HepG2 (cell line): ENCODE data around the gene HUNK. TPM values are rescaled to one million over a fixed set of nuclear protein-coding genes. Genes with fewer than 3 reads are reported as not detected.

Experiments used
- ATAC-seq: fragments of 200-7000 bp; cut with Tn5 transposase; 3 replicates; pipeline ENCODE4 v1.9.1; 2020; ENCODE audit warnings: mild to moderate bottlenecking, moderate library complexity
- BruUV-seq: library from RNA; stranded (reverse); fragments of 400-500 nt; replicated peaks from 2 replicates; lab custom pipeline; 2021; lab: Mats Ljungman, UMichigan
- CTCF ChIA-PET: fragments of 300-600 bp; formaldehyde crosslinking; extraction: SDS; loops from one replicate; lab custom pipeline; 2021; ENCODE audit warnings: low total read pairs, inconsistent platforms, low intra/inter-chr PET ratio; lab: Yijun Ruan, JAX
- POLR2A ChIA-PET: fragments of 350-600 bp; sonication (Branson Sonifier 250); formaldehyde crosslinking; loops from one replicate; lab custom pipeline; 2020; ENCODE audit warnings: antibody characterized with exemption, inconsistent platforms; lab: Yijun Ruan, JAX
- DNase-seq: peaks from one replicate; pipeline ENCODE4 v3.0.0-alpha.2; 2015; ENCODE audit warnings: low spot score
- FAIRE-seq: peaks from 3 replicates; lab custom pipeline; 2011; peaks lifted over from hg19 to GRCh38; lab: Jason Lieb, UNC
- H2AFZ ChIP-seq: one replicate; pipeline ENCODE4 v1.6.1; 2011; ENCODE audit warnings: low read length, inconsistent platforms
- H3K27ac ChIP-seq: fragments of 300-600 bp; 3 replicates; pipeline ENCODE4 v1.8.0; 2011; ENCODE audit warnings: mixed run types, mild to moderate bottlenecking, mixed read lengths, low read length, inconsistent platforms; ENCODE audit not compliant: insufficient read depth; ENCODE audit errors: extremely low read length
- H3K27me3 ChIP-seq, 2 experiments: fragments of 200-600 bp in 1 of 2; 2 replicates in 1 of 2; 3 replicates in 1 of 2; pipeline versions ENCODE4 v1.6.0 to v1.8.0; 2011; ENCODE audit warnings: low read length in 2 of 2, mild to moderate bottlenecking in 2 of 2, moderate library complexity in 2 of 2, inconsistent platforms in 1 of 2; ENCODE audit not compliant: insufficient read depth in 2 of 2, control insufficient read depth in 1 of 2
- H3K36me3 ChIP-seq, 2 experiments: fragments of 200-600 bp in 1 of 2; replicated peaks in 1 of 2; 2 replicates in 1 of 2; 3 replicates in 1 of 2; pipeline versions ENCODE4 v1.5.1 to v1.8.0; 2011; ENCODE audit warnings: low read length in 2 of 2, inconsistent platforms in 1 of 2; ENCODE audit not compliant: insufficient read depth in 2 of 2, control insufficient read depth in 1 of 2
- H3K4me1 ChIP-seq: 2 replicates; pipeline ENCODE4 v1.5.1; 2012; ENCODE audit warnings: low read length, inconsistent platforms; ENCODE audit not compliant: insufficient read depth
- H3K4me2 ChIP-seq: 2 replicates; pipeline ENCODE4 v1.6.0; 2011; ENCODE audit warnings: low read depth, low read length, inconsistent platforms
- H3K4me3 ChIP-seq, 3 experiments: fragments of 200-600 bp in 1 of 3; sonication (generic), shearing (Covaris generic) in 1 of 3; replicated peaks in 1 of 3; 2 replicates each; pipeline ENCODE4 v1.5.1; 2011 to 2016; ENCODE audit warnings: low read length in 3 of 3, inconsistent platforms in 2 of 3, low read depth in 2 of 3, mild to moderate bottlenecking in 2 of 3, control low read depth in 1 of 3, mixed read lengths in 1 of 3; ENCODE audit not compliant: insufficient read depth in 1 of 3
- H3K79me2 ChIP-seq: one replicate; pipeline ENCODE4 v1.6.1; 2011; ENCODE audit warnings: low read length, inconsistent platforms; ENCODE audit not compliant: insufficient read depth
- H3K9ac ChIP-seq: 2 replicates; pipeline ENCODE4 v1.6.0; 2011; ENCODE audit warnings: mild to moderate bottlenecking, low read depth, low read length, inconsistent platforms; ENCODE audit not compliant: insufficient read depth
- H3K9me3 ChIP-seq: 2 replicates; pipeline ENCODE4 v1.5.1; 2012; ENCODE audit warnings: mild to moderate bottlenecking, low read length
- H4K20me1 ChIP-seq: 2 replicates; pipeline ENCODE4 v1.6.0; 2011; ENCODE audit warnings: inconsistent platforms, mild to moderate bottlenecking, low read length, moderate library complexity; ENCODE audit not compliant: insufficient read depth
- KDM2A ChIP-seq: sonication (generic); formaldehyde crosslinking; IDR thresholded peaks from 2 replicates; pipeline ENCODE4 v1.4.0; 2020; ENCODE audit warnings: low read depth, missing genetic modification reagents, borderline replicate concordance
- KLF13 ChIP-seq: sonication (generic); formaldehyde crosslinking; IDR thresholded peaks from 2 replicates; pipeline ENCODE4 v1.4.0; 2020; ENCODE audit warnings: mild to moderate bottlenecking, missing genetic modification reagents
- MAFF ChIP-seq: IDR thresholded peaks from 2 replicates; pipeline ENCODE4 v1.6.1; 2011; ENCODE audit warnings: low read depth, low read length, improper control_type of control experiment
- NCOA1 ChIP-seq: sonication (generic); formaldehyde crosslinking; IDR thresholded peaks from 2 replicates; pipeline ENCODE4 v1.9.0; 2021; ENCODE audit warnings: missing genetic modification reagents
- NR1H2 ChIP-seq: sonication (generic); formaldehyde crosslinking; IDR thresholded peaks from 2 replicates; pipeline ENCODE4 v1.8.1; 2022; ENCODE audit warnings: low read depth, missing genetic modification reagents, borderline replicate concordance
- PRPF4 ChIP-seq: fragments of 200-400 bp; formaldehyde crosslinking; IDR thresholded peaks from 2 replicates; pipeline ENCODE4 v1.6.1; 2016; ENCODE audit warnings: low read length, low read depth; ENCODE audit not compliant: poor library complexity, severe bottlenecking
- ZFAT ChIP-seq: sonication (generic); formaldehyde crosslinking; conservative IDR thresholded peaks from 2 replicates; pipeline ENCODE4 v1.8.1; 2023; ENCODE audit warnings: missing genetic modification reagents, inconsistent platforms
- ZFP36 ChIP-seq: fragments of 150-350 bp; IDR thresholded peaks from 2 replicates; pipeline ENCODE4 v1.6.1; 2018; ENCODE audit warnings: borderline replicate concordance, low read length, low read depth; ENCODE audit not compliant: partially characterized antibody
- ZNF180 ChIP-seq: sonication (generic); formaldehyde crosslinking; IDR thresholded peaks from 2 replicates; pipeline ENCODE4 v1.4.0; 2020; ENCODE audit warnings: low read depth, missing genetic modification reagents, borderline replicate concordance
- ZNF282 ChIP-seq: fragments of 450-650 bp; IDR thresholded peaks from 2 replicates; pipeline ENCODE4 v1.6.1; 2018; ENCODE audit not compliant: partially characterized antibody
- ZNF383 ChIP-seq: sonication (generic); formaldehyde crosslinking; IDR thresholded peaks from 2 replicates; pipeline ENCODE4 v1.4.0; 2020; ENCODE audit warnings: missing genetic modification reagents, mild to moderate bottlenecking, borderline replicate concordance
- ZNF572 ChIP-seq: sonication (generic); formaldehyde crosslinking; IDR thresholded peaks from 2 replicates; pipeline ENCODE4 v1.5.1; 2020; ENCODE audit warnings: mild to moderate bottlenecking, missing genetic modification reagents
- ZNF709 ChIP-seq: sonication (generic); formaldehyde crosslinking; IDR thresholded peaks from 2 replicates; pipeline ENCODE4 v1.5.0; 2020; ENCODE audit warnings: mild to moderate bottlenecking, missing genetic modification reagents
- ZNF776 ChIP-seq: sonication (generic); formaldehyde crosslinking; IDR thresholded peaks from 2 replicates; pipeline ENCODE4 v1.4.0; 2020; ENCODE audit warnings: mild to moderate bottlenecking, missing genetic modification reagents
- ZNF792 ChIP-seq: IDR thresholded peaks from 2 replicates; pipeline ENCODE4 v1.6.1; 2016
- ZNF883 ChIP-seq: sonication (generic); formaldehyde crosslinking; IDR thresholded peaks from 2 replicates; pipeline ENCODE4 v1.5.1; 2020; ENCODE audit warnings: mild to moderate bottlenecking, missing genetic modification reagents; ENCODE audit errors: not compliant biosample characterization
- ZSCAN22 ChIP-seq: sonication (generic); formaldehyde crosslinking; IDR thresholded peaks from 2 replicates; pipeline ENCODE4 v1.4.0; 2020; ENCODE audit warnings: mild to moderate bottlenecking, missing genetic modification reagents
- ZSCAN25 ChIP-seq: sonication (generic); formaldehyde crosslinking; IDR thresholded peaks from 2 replicates; pipeline ENCODE4 v1.8.0; 2022; ENCODE audit warnings: mild to moderate bottlenecking, missing genetic modification reagents
- WGBS: methylation state at CpG from one replicate; pipeline ENCODE4 v1.1.6; 2017; ENCODE audit warnings: low lambda C conversion rate; 5-methylcytosine and 5-hydroxymethylcytosine counted together
- in situ Hi-C: cut with HindIII; loops from 2 replicates; pipeline ENCODE4 v1.10.0; 2017; ENCODE audit warnings: low pct_unique_long_range_greater_than_20kb; ENCODE audit not compliant: extremely low pct_ligation_motif_present
- intact Hi-C: fragments of 100-400 bp; cut with micrococcal nuclease; formaldehyde crosslinking; loops from one replicate; pipeline ENCODE4 v1.10.0; 2022; ENCODE audit not compliant: unreplicated experiment
- polyA plus RNA-seq, 8 experiments: library from polyadenylated mRNA; depleted of rRNA in 3 of 8; stranded (reverse) in 7 of 8; unstranded in 1 of 8; fragments of >200 nt; fragmentation: Illumina TruSeq in 4 of 8; extraction: Trizol in 4 of 8; gene quantifications; 2 replicates each; pipeline versions ENCODE4 v1.2.1 to v1.2.3, GENCODE V29; 2011 to 2016; ENCODE audit warnings: low read depth in 4 of 8, missing spikeins in 1 of 8, mixed read lengths in 1 of 8; ENCODE audit not compliant: insufficient read depth in 1 of 8
- total RNA-seq, 5 experiments: library from RNA; depleted of rRNA; stranded (reverse); fragments of >200 nt; fragmentation: Illumina TruSeq; extraction: Trizol; gene quantifications; 2 replicates each; pipeline ENCODE4 v1.2.3, GENCODE V29; 2016; ENCODE audit warnings: low read depth in 1 of 5

Gene HUNK
- total and polyA plus RNA-seq, 2 of the 13 experiments (the other 11 are each of a cell fraction or from before 2014, with no cell fraction given): 1.8 to 1.9 TPM

GRCh38 chr21:31914472-31914871 is 41.7 kb downstream of the HUNK start:
- Histone ChIP-seq H3K4me3 (no peak overlapping the region), H3K36me3 (no peaks in the 10 kb centered on the region), H3K9ac (no peak overlapping the region), H3K79me2 (peaks cover 11% of the 10 kb centered on the region), H3K4me1 (peaks cover 74% of the 10 kb centered on the region), H4K20me1 (no peaks in the 10 kb centered on the region), H3K27me3 (no peaks in the 10 kb centered on the region), H2AFZ (no peak overlapping the region), H3K4me2 (no peak overlapping the region), H3K27ac (no peak overlapping the region), H3K9me3 (no peaks in the 10 kb centered on the region)
- POLR2A ChIA-PET: no interaction called here
- FAIRE-seq (no peak), DNase-seq (no peak), ATAC-seq (no peak)
- 84% methylated on average over 3 of the region's 4 CpGs for WGBS
- in situ Hi-C loops: no loop called here
- TF ChIP-seq ZNF282 (no peak), ZNF572 (CRISPR knock-in tag) (no peak), ZNF792 (CRISPR knock-in tag) (no peak), ZFAT (CRISPR knock-in tag) (no peak), ZFP36 (no peak), ZNF883 (no peak), ZNF709 (CRISPR knock-in tag) (no peak), NCOA1 (CRISPR knock-in tag) (no peak), NR1H2 (CRISPR knock-in tag) (no peak), ZNF383 (CRISPR knock-in tag) (no peak), KDM2A (CRISPR knock-in tag) (no peak), MAFF (no peak), ZNF776 (CRISPR knock-in tag) (no peak), ZSCAN25 (CRISPR knock-in tag) (no peak), PRPF4 (no peak), KLF13 (CRISPR knock-in tag) (no peak), ZNF180 (CRISPR knock-in tag) (no peak), ZSCAN22 (CRISPR knock-in tag) (no peak)
- intact Hi-C loops: no loop called here
- CTCF ChIA-PET: no interaction called here
- no TSS peak for BruUV-seq
